Ramos (cell line): ENCODE measurements around the gene MPHOSPH9.
"Not testable (repeated sequence)": the region's sequence is repeated elsewhere in the genome, so short reads cannot be mapped to it uniquely, and the experiment has no call there.

Experiments used
- in situ Hi-C: fragments of 300-500 bp; cut with MboI; formaldehyde crosslinking; loops from one replicate; pipeline ENCODE4 v1.14.3; 2022; ENCODE audit warnings: low sequenced_read_pairs; ENCODE audit not compliant: unreplicated experiment

Gene MPHOSPH9

GRCh38 chr12:123231931-123232330 lies 1.0 kb downstream of the MPHOSPH9 start:
- in situ Hi-C loops: loop anchor here (25.0 kb wide), 1 partner anchor 370 kb away; no protein-coding TSS in a partner anchor

GRCh38 chr12:123229051-123229450 lies 3.9 kb downstream of the MPHOSPH9 start:
- in situ Hi-C loops: loop anchor here (25.0 kb wide), 1 partner anchor 367 kb away; no protein-coding TSS in a partner anchor

GRCh38 chr12:123227581-123228258 lies 5.2 kb downstream of the MPHOSPH9 start:
- in situ Hi-C loops: loop anchor here (25.0 kb wide), 1 partner anchor 365 kb away; no protein-coding TSS in a partner anchor

- in situ Hi-C loops: loop anchor here (25.0 kb wide), 1 partner anchor 363 kb away; no protein-coding TSS in a partner anchor
These were observed 7.5 kb downstream of the MPHOSPH9 start for GRCh38 chr12:123225443-123225842.

GRCh38 chr12:123223241-123223668 lies 9.7 kb downstream of the MPHOSPH9 start:
- in situ Hi-C loops: no loop called here

GRCh38 chr12:123207815-123208214 lies 25.1 kb downstream of the MPHOSPH9 start:
- in situ Hi-C loops: not testable (repeated sequence)

GRCh38 chr12:123206794-123207193 lies 26.1 kb downstream of the MPHOSPH9 start:
- in situ Hi-C loops: not testable (repeated sequence)

- in situ Hi-C loops: no loop called here
These were observed 32.5 kb downstream of the MPHOSPH9 start for GRCh38 chr12:123200414-123200813.

GRCh38 chr12:123199936-123200335 lies 33.0 kb downstream of the MPHOSPH9 start:
- in situ Hi-C loops: no loop called here

- in situ Hi-C loops: no loop called here
These were observed 45.3 kb downstream of the MPHOSPH9 start for GRCh38 chr12:123187637-123188036.

GRCh38 chr12:123180171-123180570 lies 52.8 kb downstream of the MPHOSPH9 start:
- in situ Hi-C loops: no loop called here

GRCh38 chr12:123171967-123172366 lies 61.0 kb downstream of the MPHOSPH9 start:
- in situ Hi-C loops: no loop called here

- in situ Hi-C loops: no loop called here
These were observed 65.6 kb downstream of the MPHOSPH9 start for GRCh38 chr12:123167329-123167728.

- in situ Hi-C loops: no loop called here
These were observed 67.4 kb downstream of the MPHOSPH9 start for GRCh38 chr12:123165537-123165936.

- in situ Hi-C loops: no loop called here
These were observed 68.2 kb downstream of the MPHOSPH9 start for GRCh38 chr12:123164710-123165261.

GRCh38 chr12:123164222-123164621 lies 68.7 kb downstream of the MPHOSPH9 start:
- in situ Hi-C loops: no loop called here

GRCh38 chr12:123163227-123163626 lies 69.7 kb downstream of the MPHOSPH9 start:
- in situ Hi-C loops: no loop called here

- in situ Hi-C loops: no loop called here
These were observed 72.0 kb downstream of the MPHOSPH9 start for GRCh38 chr12:123160801-123161487.

- in situ Hi-C loops: no loop called here
These were observed 79.0 kb downstream of the MPHOSPH9 start for GRCh38 chr12:123153906-123154305.

GRCh38 chr12:123152833-123153232 lies 80.1 kb downstream of the MPHOSPH9 start:
- in situ Hi-C loops: no loop called here
